ENCODE results near the gene DHRS12. TPM values are rescaled to one million over a fixed set of nuclear protein-coding genes. Genes with fewer than 3 reads are reported as not detected.

DHRS12 gene
- total RNA-seq, 4 donors from 2014 or later, result 11.8 to 22.2 (median 17.4) TPM

- TF ChIP-seq CTCF (IDR thresholded peaks at IDR 0.05), result no peak
- ATAC-seq (ENCODE audit: low FRiP score) (no peak), DNase-seq (ENCODE audit: low spot score) (no peak)
These were observed 7.4 kb downstream of the DHRS12 start for GRCh38 chr13:51796546-51796945.

- TF ChIP-seq CTCF (IDR thresholded peaks at IDR 0.05), result no peak
- ATAC-seq (ENCODE audit: low FRiP score) (no peak), DNase-seq (ENCODE audit: low spot score) (no peak)
These were observed 8.5 kb downstream of the DHRS12 start for GRCh38 chr13:51795419-51795818.

- DNase-seq (ENCODE audit: low spot score) (no peak), ATAC-seq (ENCODE audit: low FRiP score) (no peak)
- TF ChIP-seq CTCF (IDR thresholded peaks at IDR 0.05), result no peak
These were observed 9.0 kb downstream of the DHRS12 start for GRCh38 chr13:51794964-51795363.

GRCh38 chr13:51793570-51794271 lies 10.2 kb downstream of the DHRS12 start:
- DNase-seq (ENCODE audit: low spot score) (peak; percentile 47), ATAC-seq (ENCODE audit: low FRiP score) (peak; percentile 82)
- no peak for TF ChIP-seq CTCF (IDR thresholded peaks at IDR 0.05)

GRCh38 chr13:51786425-51787265 lies 17.3 kb downstream of the DHRS12 start:
- TF ChIP-seq CTCF (IDR thresholded peaks at IDR 0.05), result no peak
- DNase-seq (ENCODE audit: low spot score) (no peak), ATAC-seq (ENCODE audit: low FRiP score) (peak; percentile 60)

GRCh38 chr13:51785712-51786424 lies 18.1 kb downstream of the DHRS12 start:
- no peak for DNase-seq (ENCODE audit: low spot score)
- peak; percentile 37 for ATAC-seq (ENCODE audit: low FRiP score)
- TF ChIP-seq CTCF (IDR thresholded peaks at IDR 0.05), result no peak
